Esophagus muscularis mucosa (tissue), 4 donors: Measurements from ENCODE around the gene TBC1D22A. TPM values are rescaled to one million over a fixed set of nuclear protein-coding genes. Genes with fewer than 3 reads are reported as not detected.

Source experiments
- DNase-seq: peaks from one replicate; pipeline ENCODE4 v3.0.0-alpha.2; 2017; ENCODE audit errors: extremely low spot score
- H3K27ac ChIP-seq, 4 donors: fragments of 200-600 bp; sonication (generic); replicated peaks in 1 of 4; 1 replicate in 3 of 4; 2 replicates in 1 of 4; pipeline ENCODE4 v1.5.1; 2016 to 2019; ENCODE audit warnings: mild to moderate bottlenecking in 1 of 4
- H3K27me3 ChIP-seq, 4 donors: fragments of 200-600 bp; sonication (generic); one replicate each; pipeline versions ENCODE4 v1.5.1 to v1.6.0; 2016 to 2019
- H3K36me3 ChIP-seq, 4 donors: fragments of 200-600 bp; sonication (generic); one replicate each; pipeline ENCODE4 v1.5.1; 2016 to 2019
- H3K4me1 ChIP-seq, 4 donors: fragments of 200-600 bp; sonication (generic); one replicate each; pipeline ENCODE4 v1.5.1; 2016 to 2019
- H3K4me3 ChIP-seq, 4 donors: fragments of 200-600 bp; sonication (generic); 1 replicate in 2 of 4; 2 replicates in 2 of 4; pipeline ENCODE4 v1.5.1; 2016 to 2019; ENCODE audit warnings: mild to moderate bottlenecking in 4 of 4, moderate library complexity in 1 of 4
- H3K9me3 ChIP-seq, 4 donors: fragments of 200-600 bp; sonication (generic); 1 replicate in 3 of 4; 2 replicates in 1 of 4; pipeline ENCODE4 v1.5.1; 2016 to 2019
- CTCF ChIP-seq, 3 experiments: fragments of 200-600 bp in 2 of 3; fragments of 450-650 bp in 1 of 3; sonication (generic) in 2 of 3; IDR thresholded peaks; one replicate each; pipeline ENCODE4 v1.5.1; 2017 to 2019; ENCODE audit warnings: antibody characterized with exemption in 3 of 3, mild to moderate bottlenecking in 2 of 3, moderate library complexity in 1 of 3
- EP300 ChIP-seq: sonication (generic); formaldehyde crosslinking; IDR thresholded peaks from one replicate; pipeline ENCODE4 v1.6.1; 2017; ENCODE audit warnings: antibody characterized with exemption
- POLR2A ChIP-seq: fragments of 450-650 bp; IDR thresholded peaks from one replicate; pipeline ENCODE4 v1.6.1; 2017; ENCODE audit warnings: antibody characterized with exemption, moderate library complexity, mild to moderate bottlenecking, low read depth
- POLR2AphosphoS5 ChIP-seq, 2 donors: sonication (generic); formaldehyde crosslinking; IDR thresholded peaks; one replicate each; pipeline ENCODE4 v1.6.1; 2017; ENCODE audit warnings: antibody characterized with exemption in 2 of 2
- WGBS: methylation state at CpG from one replicate; pipeline ENCODE4 v1.1.5; 2018; 5-methylcytosine and 5-hydroxymethylcytosine counted together
- intact Hi-C: fragments of 100-400 bp; cut with DNase I; formaldehyde crosslinking; loops from one replicate; pipeline ENCODE4 v1.15.1; 2023
- total RNA-seq, 4 donors: library from RNA; depleted of rRNA; stranded (reverse); fragments of >200 nt; gene quantifications; one replicate each; pipeline versions ENCODE4 v1.1.0 to v1.2.1, GENCODE V29; 2016

TBC1D22A gene
- total RNA-seq, 4 donors from 2014 or later: 15.2 to 20.7 (median 18.8) TPM

- peaks cover 0 to 8% (median 0%) of the 10 kb centered on the region in 4 donors for H3K4me1 ChIP-seq
- no peak overlapping the region for H3K27ac ChIP-seq
- no peak overlapping the region for H3K4me3 ChIP-seq
- 88% methylated on average over 32 of the region's 33 CpGs for WGBS
- intact Hi-C loops: no loop called here
- no peaks in the 10 kb centered on the region for H3K36me3 ChIP-seq
- peaks cover 0 to 73% (median 0%) of the 10 kb centered on the region in 4 donors for H3K27me3 ChIP-seq
- no peaks in the 10 kb centered on the region for H3K9me3 ChIP-seq
- DNase-seq: no peak
- no peak for TF ChIP-seq POLR2A
- TF ChIP-seq POLR2AphosphoS5 (IDR thresholded peaks at IDR 0.05): no peak
- TF ChIP-seq EP300: no peak
- no peak for TF ChIP-seq CTCF (IDR thresholded peaks at IDR 0.05)
Observed at GRCh38 chr22:47199261-47199978, 437.0 kb downstream of the TBC1D22A start.

- peaks cover 0 to 76% (median 0%) of the 10 kb centered on the region in 4 donors for H3K27me3 ChIP-seq
- no peaks in the 10 kb centered on the region for H3K9me3 ChIP-seq
- 59% methylated on average over 10 of the region's 10 CpGs for WGBS
- H3K4me1 ChIP-seq: peaks cover 0 to 8% (median 0%) of the 10 kb centered on the region in 4 donors
- TF ChIP-seq POLR2AphosphoS5 (IDR thresholded peaks at IDR 0.05) (no peak), EP300 (no peak), POLR2A (no peak), CTCF (IDR thresholded peaks at IDR 0.05) (no peak)
- no peaks in the 10 kb centered on the region for H3K36me3 ChIP-seq
- H3K27ac ChIP-seq: no peak overlapping the region
- peak; percentile 87 for DNase-seq
- H3K4me3 ChIP-seq: no peak overlapping the region
- intact Hi-C loops: no loop called here
Observed at GRCh38 chr22:47199979-47200272, 437.5 kb downstream of the TBC1D22A start.

DNA sequence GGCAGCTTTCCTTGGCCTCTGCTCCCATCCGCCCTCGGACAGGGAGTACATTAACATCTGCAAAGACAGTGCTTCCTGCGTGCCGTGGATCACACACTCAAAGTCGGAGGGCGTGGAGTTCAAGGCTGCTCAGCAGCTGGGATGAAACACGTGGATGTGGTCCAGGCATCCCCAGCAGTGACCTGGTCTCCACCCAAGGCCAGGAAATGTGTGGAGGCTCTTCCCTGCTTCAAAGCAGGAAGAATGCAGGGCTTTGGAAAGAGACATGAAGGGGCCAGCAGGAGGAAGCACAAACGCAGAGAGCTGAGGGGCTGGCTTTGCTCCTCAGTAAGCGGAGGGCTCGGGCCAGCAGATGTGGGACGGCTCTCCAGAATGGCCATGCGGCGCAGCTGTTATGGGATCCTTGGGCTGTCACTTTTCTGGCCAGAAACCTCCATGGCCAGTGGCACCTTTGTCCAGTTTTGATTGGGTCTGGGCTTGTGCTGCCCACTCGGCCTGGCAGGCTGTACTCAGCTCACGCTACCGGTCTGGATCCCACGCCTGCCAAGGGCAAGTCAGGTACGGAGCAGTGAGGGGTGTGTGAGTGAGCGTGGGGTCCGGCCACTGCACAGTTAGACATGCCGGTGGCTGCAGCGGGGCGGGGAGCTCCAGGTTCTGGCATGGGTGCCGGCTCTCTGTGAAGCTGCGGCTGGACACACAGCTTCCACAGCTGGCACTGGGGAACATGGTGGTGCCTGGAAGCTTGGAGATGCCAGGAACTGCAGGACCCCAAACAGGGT, 438.0 kb downstream of the TBC1D22A start:
- DNase-seq: peak; percentile 89
- H3K27me3 ChIP-seq: peaks cover 0 to 81% (median 0%) of the 10 kb centered on the region in 4 donors
- H3K4me3 ChIP-seq: no peak overlapping the region
- H3K36me3 ChIP-seq: no peaks in the 10 kb centered on the region
- peaks cover 0 to 8% (median 0%) of the 10 kb centered on the region in 4 donors for H3K4me1 ChIP-seq
- TF ChIP-seq CTCF (IDR thresholded peaks at IDR 0.05) (no peak), POLR2A (no peak), POLR2AphosphoS5 (IDR thresholded peaks at IDR 0.05) (no peak), EP300 (no peak)
- intact Hi-C loops: no loop called here
- WGBS: 59% methylated on average over 21 of the region's 25 CpGs
- no peak overlapping the region for H3K27ac ChIP-seq
- no peaks in the 10 kb centered on the region for H3K9me3 ChIP-seq

DNA sequence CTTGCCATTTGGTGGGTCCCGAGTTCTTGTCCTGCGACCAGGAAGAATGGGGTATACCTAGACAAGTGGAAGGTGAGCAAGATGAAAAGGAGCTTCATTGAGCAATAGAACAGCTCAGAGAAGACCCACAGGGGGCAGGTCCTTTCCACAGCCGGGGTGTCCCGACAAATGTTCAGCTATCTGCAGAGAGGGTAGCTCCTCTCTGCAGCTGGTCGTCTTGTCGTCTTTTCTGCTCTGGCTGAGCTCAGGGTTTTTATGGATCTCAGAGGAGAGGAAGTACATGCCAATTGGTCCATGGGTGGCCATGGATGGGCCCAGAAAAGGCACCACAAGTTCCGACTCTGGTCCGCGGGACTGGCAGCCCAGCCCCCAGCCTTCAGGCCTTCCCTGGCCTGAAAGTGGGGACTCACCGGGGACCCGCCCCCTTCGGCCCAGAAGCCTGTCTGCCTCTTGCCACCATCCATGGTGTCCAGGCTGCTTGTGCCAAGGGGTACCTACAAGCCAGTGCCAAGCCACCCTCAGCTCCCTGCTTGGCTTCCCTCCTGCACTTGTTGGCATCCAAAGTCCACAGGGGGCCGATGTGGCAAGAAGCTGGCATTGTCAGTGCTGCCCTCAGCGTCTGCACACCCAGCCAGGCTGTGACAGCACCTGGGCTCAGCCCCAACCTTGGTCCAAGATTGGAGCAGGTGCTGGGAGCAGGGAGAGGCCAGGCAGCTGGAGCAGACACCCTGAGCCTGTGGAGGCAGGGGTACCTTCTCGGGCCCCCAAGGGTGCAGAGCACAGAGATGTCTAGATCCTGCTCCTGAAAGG, 438.9 kb downstream of the TBC1D22A start:
- no peak for TF ChIP-seq POLR2A
- TF ChIP-seq EP300: no peak
- no peak for TF ChIP-seq CTCF (IDR thresholded peaks at IDR 0.05)
- no peak for TF ChIP-seq POLR2AphosphoS5 (IDR thresholded peaks at IDR 0.05)
- intact Hi-C loops: no loop called here
- peaks cover 0 to 91% (median 0%) of the 10 kb centered on the region in 4 donors for H3K27me3 ChIP-seq
- peaks cover 0 to 8% (median 0%) of the 10 kb centered on the region in 4 donors for H3K4me1 ChIP-seq
- DNase-seq: peak; percentile 75
- no peak overlapping the region for H3K27ac ChIP-seq
- H3K9me3 ChIP-seq: no peaks in the 10 kb centered on the region
- H3K36me3 ChIP-seq: no peaks in the 10 kb centered on the region
- no peak overlapping the region for H3K4me3 ChIP-seq
- 83% methylated on average over 13 of the region's 15 CpGs for WGBS
